HL-60 (cell line): ENCODE measurements around the gene UMPS.

Experiments used
- DNase-seq, 2 experiments: peaks; one replicate each; pipeline ENCODE4 v3.0.0-alpha.2; 2010 to 2020; ENCODE audit warnings: low read depth in 1 of 2, low spot score in 1 of 2
- H3K27ac ChIP-seq: fragments of 250-450 bp; sonication (Bioruptor Pico); replicated peaks from 2 replicates; pipeline ENCODE4 v1.5.1; 2020; ENCODE audit warnings: mild to moderate bottlenecking, moderate library complexity
- H3K27me3 ChIP-seq: fragments of 250-450 bp; sonication (Bioruptor Pico); 2 replicates; pipeline ENCODE4 v1.5.1; 2021; ENCODE audit warnings: mild to moderate bottlenecking, moderate library complexity; ENCODE audit not compliant: insufficient read depth, poor library complexity, severe bottlenecking
- H3K4me3 ChIP-seq: replicated peaks from 2 replicates; pipeline ENCODE4 v1.5.1; 2011; ENCODE audit warnings: mild to moderate bottlenecking, control low read depth, low read length; ENCODE audit not compliant: insufficient read depth
- CTCF ChIP-seq: IDR thresholded peaks from one replicate; pipeline ENCODE4 v1.5.1; 2011; ENCODE audit warnings: low read length, control low read depth, inconsistent platforms; ENCODE audit not compliant: insufficient read depth
- GABPA ChIP-seq: IDR thresholded peaks from 2 replicates; pipeline ENCODE4 v1.6.1; 2012; ENCODE audit warnings: low read depth
- POLR2AphosphoS5 ChIP-seq: IDR thresholded peaks from 2 replicates; pipeline ENCODE4 v1.6.1; 2012; ENCODE audit warnings: low read depth
- REST ChIP-seq: IDR thresholded peaks from 2 replicates; pipeline ENCODE4 v1.6.1; 2012; ENCODE audit warnings: low read depth; ENCODE audit not compliant: insufficient replicate concordance
- SPI1 ChIP-seq: IDR thresholded peaks from 2 replicates; pipeline ENCODE4 v1.6.1; 2012; ENCODE audit warnings: low read depth, mild to moderate bottlenecking, borderline replicate concordance

Gene UMPS

GRCh38 chr3:124761935-124762660 lies 31.8 kb downstream of the UMPS start:
- no peak for DNase-seq
- H3K4me3 ChIP-seq = no peak overlapping the region

GRCh38 chr3:124762661-124763011 lies 32.4 kb downstream of the UMPS start:
- TF ChIP-seq GABPA = no peak
- no peak for TF ChIP-seq CTCF
- TF ChIP-seq REST = no peak
- no peak for TF ChIP-seq SPI1
- TF ChIP-seq POLR2AphosphoS5 = no peak
- no peak for DNase-seq
- no peaks in the 10 kb centered on the region for H3K27me3 ChIP-seq
- H3K27ac ChIP-seq = no peak overlapping the region
- no peak overlapping the region for H3K4me3 ChIP-seq

More at GRCh38 chr3:124761935-124762660, 31.8 kb downstream of the UMPS start:
- TF ChIP-seq POLR2AphosphoS5 (no peak), REST (no peak), CTCF (no peak), SPI1 (0 out of 2 replicates have a peak, but pooled peaks have one; percentile 3), GABPA (no peak)
- Histone ChIP-seq H3K27me3 (no peaks in the 10 kb centered on the region), H3K27ac (no peak overlapping the region)

GRCh38 chr3:124763206-124763605 lies 33.0 kb downstream of the UMPS start:
- no peak for TF ChIP-seq CTCF
- TF ChIP-seq REST = no peak
- TF ChIP-seq GABPA = no peak
- no peak for TF ChIP-seq SPI1
- no peak for TF ChIP-seq POLR2AphosphoS5
- Histone ChIP-seq H3K27ac (no peak overlapping the region), H3K27me3 (no peaks in the 10 kb centered on the region), H3K4me3 (no peak overlapping the region)
- DNase-seq = no peak
